GM12891 (cell line): ENCODE measurements around the gene ERICH3.

Experiments used
- POLR2AphosphoS5 ChIP-seq: IDR thresholded peaks from 2 replicates; pipeline ENCODE4 v1.6.1; 2011; ENCODE audit warnings: low read depth, low read length, control low read depth
- TAF1 ChIP-seq: IDR thresholded peaks from 2 replicates; pipeline ENCODE4 v1.6.1; 2011; ENCODE audit warnings: low read depth, low read length, control low read depth

DNA sequence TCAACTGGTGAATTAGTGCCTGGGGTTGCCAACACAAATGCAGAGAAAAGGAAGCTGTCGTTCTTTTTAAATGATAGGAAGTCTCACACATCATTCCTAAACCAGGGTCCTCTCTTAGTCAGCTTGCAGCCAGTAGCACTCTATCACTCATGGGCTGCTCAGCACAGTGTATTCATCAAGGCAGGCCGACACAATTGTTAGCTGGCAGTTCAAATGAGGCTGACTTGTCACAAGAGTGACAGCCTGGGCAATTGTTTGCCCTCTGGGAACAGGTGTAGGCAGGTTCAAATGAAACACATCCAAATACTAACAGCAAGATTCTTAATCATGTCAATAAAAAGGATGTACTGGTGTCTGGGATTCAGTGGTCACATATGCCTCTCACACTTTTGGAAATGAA lies 76.9 kb downstream of the ERICH3 start:
- TF ChIP-seq POLR2AphosphoS5: no peak
- no peak for TF ChIP-seq TAF1
